Posterior vena cava (tissue), 2 donors: ENCODE measurements around the gene AGFG2. TPM values are rescaled to one million over a fixed set of nuclear protein-coding genes. Genes with fewer than 3 reads are reported as not detected.
"Not testable (repeated sequence)": the region's sequence is repeated elsewhere in the genome, so short reads cannot be mapped to it uniquely, and the experiment has no call there.

Source experiments
- DNase-seq: peaks from one replicate; pipeline ENCODE4 v3.0.0-alpha.2; 2020; ENCODE audit warnings: low spot score
- intact Hi-C, 2 donors: fragments of 100-400 bp; cut with DNase I; formaldehyde crosslinking; loops; one replicate each; pipeline versions ENCODE4 v1.14.1 to v1.14.2; 2022 to 2023
- total RNA-seq, 2 donors: library from RNA; stranded (reverse); fragmentation: NEBNext Ultra II Directional; extraction: Animal tissue kit (Norgen Biotek cat#: 25700); gene quantifications; one replicate each; pipeline ENCODE4 v1.2.1, GENCODE V29; 2021
- donor health status: DM: yes; HTN: yes; CAD: no.
- donor health status: DM: yes; HTN: yes; CAD: no.

Gene AGFG2
- total RNA-seq, 2 donors from 2014 or later, result 18.8 to 20.4 TPM

- peak; percentile 82 for DNase-seq
- intact Hi-C loops, result no loop called here
Measured at GRCh38 chr7:100516135-100516812, 22.7 kb upstream of the AGFG2 start.

- intact Hi-C loops, result no loop called here
- DNase-seq, result no peak
Measured at GRCh38 chr7:100517305-100517704, 21.7 kb upstream of the AGFG2 start.

- DNase-seq, result no peak
- intact Hi-C loops, result no loop called here
Measured at GRCh38 chr7:100519580-100519979, 19.4 kb upstream of the AGFG2 start.

GRCh38 chr7:100520138-100520537, 18.9 kb upstream of the AGFG2 start:
- intact Hi-C loops, result loop anchor here in 1 of 2 donors (10.0 kb wide), 1 partner anchor 625 kb away; no protein-coding TSS in a partner anchor
- no peak for DNase-seq

- DNase-seq, result no peak
- intact Hi-C loops, result loop anchor here in 1 of 2 donors (10.0 kb wide), 1 partner anchor 624 kb away; no protein-coding TSS in a partner anchor
Measured at GRCh38 chr7:100521076-100521475, 17.9 kb upstream of the AGFG2 start.

- intact Hi-C loops, result loop anchor here in 1 of 2 donors (10.0 kb wide), 1 partner anchor 623 kb away; no protein-coding TSS in a partner anchor
- DNase-seq, result not testable (repeated sequence)
Measured at GRCh38 chr7:100521909-100522593, 17.0 kb upstream of the AGFG2 start.

GRCh38 chr7:100523192-100523591, 15.8 kb upstream of the AGFG2 start:
- not testable (repeated sequence) for DNase-seq
- intact Hi-C loops, result loop anchor here in 1 of 2 donors (10.0 kb wide), 1 partner anchor 622 kb away; no protein-coding TSS in a partner anchor

GRCh38 chr7:100528108-100528866, 10.7 kb upstream of the AGFG2 start:
- intact Hi-C loops, result loop anchor here in 1 of 2 donors (10.0 kb wide), 1 partner anchor 617 kb away; no protein-coding TSS in a partner anchor

GRCh38 chr7:100532165-100533022, 6.6 kb upstream of the AGFG2 start:
- intact Hi-C loops, result no loop called here
- DNase-seq, result no peak

More at GRCh38 chr7:100528108-100528866, 10.7 kb upstream of the AGFG2 start:
- not testable (repeated sequence) for DNase-seq

GRCh38 chr7:100535982-100536381, 3.0 kb upstream of the AGFG2 start:
- intact Hi-C loops, result loop anchor here in 1 of 2 donors (5.0 kb wide), 1 partner anchor 1796 kb away; no protein-coding TSS in a partner anchor
- not testable (repeated sequence) for DNase-seq

GRCh38 chr7:100536695-100537094, 2.3 kb upstream of the AGFG2 start:
- intact Hi-C loops, result loop anchor here in 1 of 2 donors (5.0 kb wide), 1 partner anchor 1796 kb away; no protein-coding TSS in a partner anchor
- DNase-seq, result not testable (repeated sequence)

- DNase-seq, result no peak
- intact Hi-C loops, result loop anchor here in 1 of 2 donors (5.0 kb wide), 1 partner anchor 1794 kb away; no protein-coding TSS in a partner anchor
Measured at GRCh38 chr7:100538348-100538653, 702 bp upstream of the AGFG2 start.

- peak; percentile 84 for DNase-seq
- intact Hi-C loops, result loop anchor here in 1 of 2 donors (5.0 kb wide), 1 partner anchor 1793 kb away; no protein-coding TSS in a partner anchor
Measured at GRCh38 chr7:100539436-100540006, 518 bp downstream of the AGFG2 start.

- no peak for DNase-seq
- intact Hi-C loops, result no loop called here
Measured at GRCh38 chr7:100540073-100540723, 1.2 kb downstream of the AGFG2 start.

GRCh38 chr7:100541309-100541708, 2.3 kb downstream of the AGFG2 start:
- DNase-seq, intact Hi-C loops: not testable (repeated sequence)

GRCh38 chr7:100543586-100543985, 4.6 kb downstream of the AGFG2 start:
- intact Hi-C loops, result no loop called here
- DNase-seq, result no peak

- DNase-seq, result no peak
- intact Hi-C loops, result no loop called here
Measured at GRCh38 chr7:100544386-100544785, 5.4 kb downstream of the AGFG2 start.

- no peak for DNase-seq
- intact Hi-C loops, result no loop called here
Measured at GRCh38 chr7:100544967-100545359, 6.0 kb downstream of the AGFG2 start.
